GM23338 (cell line): ENCODE measurements around the gene EFS. TPM values are rescaled to one million over a fixed set of nuclear protein-coding genes. Genes with fewer than 3 reads are reported as not detected.

Experiments used
- ATAC-seq: fragments of 200-7000 bp; cut with Tn5 transposase; 3 replicates; pipeline ENCODE4 v1.9.1; 2020
- DNase-seq: peaks from one replicate; pipeline ENCODE4 v3.0.0-alpha.2; 2015; ENCODE audit warnings: low spot score
- H2AFZ ChIP-seq: fragments of 200-600 bp; sonication (generic); 2 replicates; pipeline ENCODE4 v1.8.0; 2016; ENCODE audit warnings: antibody characterized with exemption, mild to moderate bottlenecking, moderate library complexity
- H3F3A ChIP-seq: fragments of 200-600 bp; sonication (generic); replicated peaks from 2 replicates; pipeline ENCODE4 v1.8.0; 2017; ENCODE audit warnings: antibody characterized with exemption, mixed run types, low read depth
- H3K27ac ChIP-seq: fragments of 200-600 bp; sonication (generic); 2 replicates; pipeline ENCODE4 v1.6.1; 2016; ENCODE audit warnings: low read depth
- H3K27me3 ChIP-seq: fragments of 200-600 bp; sonication (generic); 2 replicates; pipeline ENCODE4 v1.8.0; 2016; ENCODE audit warnings: mild to moderate bottlenecking, mixed run types, moderate library complexity; ENCODE audit not compliant: insufficient read depth
- H3K36me3 ChIP-seq: fragments of 200-600 bp; sonication (generic); 2 replicates; pipeline ENCODE4 v1.8.0; 2016; ENCODE audit warnings: mild to moderate bottlenecking; ENCODE audit not compliant: insufficient read depth
- H3K4me1 ChIP-seq: fragments of 200-600 bp; sonication (generic); 2 replicates; pipeline ENCODE4 v1.8.0; 2016; ENCODE audit warnings: mild to moderate bottlenecking, moderate library complexity; ENCODE audit not compliant: insufficient read depth
- H3K4me2 ChIP-seq: fragments of 200-600 bp; sonication (generic); 2 replicates; pipeline ENCODE4 v1.7.1; 2017; ENCODE audit warnings: mixed run types
- H3K4me3 ChIP-seq: fragments of 200-600 bp; sonication (generic); 2 replicates; pipeline ENCODE4 v1.6.1; 2016; ENCODE audit warnings: mixed run types
- H3K79me2 ChIP-seq: fragments of 200-600 bp; sonication (generic); replicated peaks from 2 replicates; pipeline ENCODE4 v1.8.0; 2017; ENCODE audit warnings: mild to moderate bottlenecking; ENCODE audit not compliant: insufficient read depth
- H3K9me2 ChIP-seq: fragments of 200-600 bp; sonication (generic); 2 replicates; pipeline ENCODE4 v1.8.0; 2017; ENCODE audit not compliant: insufficient read depth
- H4K20me1 ChIP-seq: fragments of 200-600 bp; sonication (generic); replicated peaks from 2 replicates; pipeline ENCODE4 v1.8.0; 2017; ENCODE audit warnings: mild to moderate bottlenecking; ENCODE audit not compliant: insufficient read depth
- H3K27ac Mint-ChIP-seq: 2 replicates; pipeline ENCODE4 v1.8.0; 2020; ENCODE audit warnings: inconsistent platforms, mild to moderate bottlenecking, moderate library complexity, mixed read lengths
- H3K27me3 Mint-ChIP-seq: 3 replicates; pipeline ENCODE4 v1.8.0; 2022; ENCODE audit warnings: low read depth, mild to moderate bottlenecking, moderate library complexity, mixed read lengths, inconsistent platforms; ENCODE audit not compliant: insufficient read depth, poor library complexity
- H3K36me3 Mint-ChIP-seq: 3 replicates; pipeline ENCODE4 v1.8.0; 2021; ENCODE audit warnings: low read depth, mild to moderate bottlenecking, inconsistent platforms, moderate library complexity, mixed read lengths
- H3K4me1 Mint-ChIP-seq: 3 replicates; pipeline ENCODE4 v1.8.0; 2020; ENCODE audit warnings: mild to moderate bottlenecking, inconsistent platforms, mixed read lengths
- H3K4me3 Mint-ChIP-seq: 3 replicates; pipeline ENCODE4 v1.8.0; 2021; ENCODE audit warnings: moderate library complexity, mild to moderate bottlenecking, inconsistent platforms, mixed read lengths
- H3K9me3 Mint-ChIP-seq: 3 replicates; pipeline ENCODE4 v1.8.0; 2020; ENCODE audit warnings: moderate library complexity, mild to moderate bottlenecking, inconsistent platforms, mixed read lengths
- ETS1 ChIP-seq: IDR thresholded peaks from 2 replicates; pipeline ENCODE4 v1.6.1; 2016; ENCODE audit warnings: antibody characterized with exemption
- EZH2 ChIP-seq: fragments of 200-600 bp; sonication (generic); IDR thresholded peaks from one replicate; pipeline ENCODE4 v1.8.0; 2017; ENCODE audit warnings: antibody characterized with exemption, mild to moderate bottlenecking, low read depth; ENCODE audit not compliant: unreplicated experiment
- EZH2phosphoT487 ChIP-seq: fragments of 200-600 bp; sonication (generic); IDR thresholded peaks from one replicate; pipeline ENCODE4 v1.8.1; 2018; ENCODE audit warnings: antibody characterized with exemption; ENCODE audit not compliant: unreplicated experiment
- JUNB ChIP-seq: IDR thresholded peaks from one replicate; pipeline ENCODE4 v1.6.1; 2016; ENCODE audit warnings: antibody characterized with exemption; ENCODE audit not compliant: unreplicated experiment
- NANOG ChIP-seq: IDR thresholded peaks from 2 replicates; pipeline ENCODE4 v1.6.1; 2016; ENCODE audit warnings: antibody characterized with exemption, borderline replicate concordance
- POLR2AphosphoS5 ChIP-seq: IDR thresholded peaks from 2 replicates; pipeline ENCODE4 v1.6.1; 2016; ENCODE audit warnings: antibody characterized with exemption, low read depth
- REST ChIP-seq: IDR thresholded peaks from one replicate; pipeline ENCODE4 v1.6.1; 2018; ENCODE audit warnings: antibody characterized with exemption; ENCODE audit not compliant: unreplicated experiment
- STAT1 ChIP-seq: IDR thresholded peaks from one replicate; pipeline ENCODE4 v1.6.1; 2016; ENCODE audit warnings: antibody characterized with exemption; ENCODE audit not compliant: unreplicated experiment
- ZNF114 ChIP-seq: fragments of 250-450 bp; sonication (Bioruptor Pico); IDR thresholded peaks from 2 replicates; pipeline ENCODE4 v1.5.0; 2020; ENCODE audit warnings: mild to moderate bottlenecking, moderate library complexity
- ZNF331 ChIP-seq: fragments of 250-450 bp; sonication (Bioruptor Pico); IDR thresholded peaks from 2 replicates; pipeline ENCODE4 v1.5.0; 2020; ENCODE audit warnings: low read depth, mild to moderate bottlenecking, moderate library complexity
- ZNF462 ChIP-seq: fragments of 250-450 bp; sonication (Bioruptor Pico); IDR thresholded peaks from 2 replicates; pipeline ENCODE4 v1.5.0; 2020; ENCODE audit warnings: mild to moderate bottlenecking, moderate library complexity
- polyA plus RNA-seq: library from polyadenylated mRNA; unstranded; fragments of >200 nt; fragmentation: Nextera tagmentation; extraction: Ambion mirVana; gene quantifications from 2 replicates; pipeline ENCODE4 v1.2.1, GENCODE V29; 2016
- total RNA-seq: library from RNA; depleted of rRNA; stranded (reverse); fragments of >200 nt; shearing (Covaris generic); gene quantifications from 2 replicates; pipeline ENCODE4 v1.2.3, GENCODE V29; 2014

EFS gene
- total and polyA plus RNA-seq, 2 experiments from 2014 or later = 5.1 to 18.9 TPM

- no peak for DNase-seq
- no peaks in the 10 kb centered on the region; the same call in 2 of the 3 replicates for H3K36me3 Mint-ChIP-seq
- TF ChIP-seq ZNF331 (CRISPR knock-in tag) = no peak
- TF ChIP-seq REST = no peak
- TF ChIP-seq POLR2AphosphoS5 = no peak
- TF ChIP-seq ZNF114 (CRISPR knock-in tag) = no peak
- TF ChIP-seq ZNF462 (CRISPR knock-in tag) = no peak
- no peak for TF ChIP-seq JUNB
- no peak for TF ChIP-seq ETS1
- no peak for TF ChIP-seq STAT1
- no peak for TF ChIP-seq EZH2phosphoT487
- TF ChIP-seq EZH2 = no peak
- TF ChIP-seq NANOG = no peak
- Histone ChIP-seq H3K36me3 (no peaks in the 10 kb centered on the region), H3K27me3 (no peaks in the 10 kb centered on the region), H3K4me1 (no peaks in the 10 kb centered on the region; the same call in 1 of the 2 replicates), H4K20me1 (no peaks in the 10 kb centered on the region; the same call in 1 of the 2 replicates), H3K4me2 (no peak overlapping the region), H3K79me2 (no peaks in the 10 kb centered on the region), H3K27ac (no peak overlapping the region), H3K4me3 (no peak overlapping the region), H3K9me2 (no peaks in the 10 kb centered on the region), H3F3A (no peaks in the 10 kb centered on the region), H2AFZ (no peak overlapping the region)
- H3K27ac Mint-ChIP-seq = no peak overlapping the region
- peaks cover 17% of the 10 kb centered on the region for H3K4me1 Mint-ChIP-seq
- peaks cover 5% of the 10 kb centered on the region for H3K27me3 Mint-ChIP-seq
- no peaks in the 10 kb centered on the region; the same call in 2 of the 3 replicates for H3K9me3 Mint-ChIP-seq
- H3K4me3 Mint-ChIP-seq = no peak overlapping the region
- no peak for ATAC-seq
These were observed 19.6 kb upstream of the EFS start for GRCh38 chr14:23384364-23385080.
